Keratinocyte (primary cell): ENCODE data around the gene BHLHE40. TPM values are rescaled to one million over a fixed set of nuclear protein-coding genes. Genes with fewer than 3 reads are reported as not detected.

Experiments used
- DNase-seq: peaks from one replicate; pipeline ENCODE4 v3.0.0-alpha.2; 2011; ENCODE audit warnings: low read depth, missing footprints, low spot score
- FAIRE-seq: peaks from 2 replicates; lab custom pipeline; 2011; peaks lifted over from hg19 to GRCh38; lab: Jason Lieb, UNC
- H2AFZ ChIP-seq: 2 replicates; pipeline ENCODE4 v1.6.0; 2012; ENCODE audit warnings: low read length, control low read depth, inconsistent platforms; ENCODE audit not compliant: control insufficient read depth
- H3K27ac ChIP-seq: 2 replicates; pipeline ENCODE4 v1.5.1; 2011; ENCODE audit warnings: low read length; ENCODE audit not compliant: control insufficient read depth, insufficient read depth
- H3K27me3 ChIP-seq: 3 replicates; pipeline ENCODE4 v1.6.0; 2011; ENCODE audit warnings: low read length; ENCODE audit not compliant: control insufficient read depth, insufficient read depth; ENCODE audit errors: extremely low read depth
- H3K36me3 ChIP-seq, 2 experiments: 2 replicates in 1 of 2; 3 replicates in 1 of 2; pipeline ENCODE4 v1.5.1; 2011; ENCODE audit warnings: low read length in 2 of 2, mild to moderate bottlenecking in 1 of 2; ENCODE audit not compliant: control insufficient read depth in 2 of 2, insufficient read depth in 2 of 2; ENCODE audit errors: extremely low read depth in 1 of 2
- H3K4me1 ChIP-seq: 3 replicates; pipeline ENCODE4 v1.5.1; 2011; ENCODE audit warnings: low read length; ENCODE audit not compliant: control insufficient read depth, insufficient read depth; ENCODE audit errors: extremely low read depth
- H3K4me2 ChIP-seq: 3 replicates; pipeline ENCODE4 v1.6.0; 2011; ENCODE audit warnings: low read depth, low read length; ENCODE audit not compliant: control insufficient read depth, insufficient read depth; ENCODE audit errors: extremely low read depth
- H3K4me3 ChIP-seq, 3 experiments: fragments of 200-600 bp in 1 of 3; sonication (generic) in 1 of 3; 2 replicates in 2 of 3; 3 replicates in 1 of 3; pipeline ENCODE4 v1.5.1; 2011 to 2016; ENCODE audit warnings: low read length in 3 of 3, mild to moderate bottlenecking in 3 of 3, control low read depth in 2 of 3, inconsistent platforms in 1 of 3, low read depth in 1 of 3, mixed read lengths in 1 of 3, mixed run types in 1 of 3, moderate library complexity in 1 of 3; ENCODE audit not compliant: control insufficient read depth in 2 of 3, insufficient read depth in 2 of 3; ENCODE audit errors: extremely low read depth in 1 of 3
- H3K79me2 ChIP-seq: 2 replicates; pipeline ENCODE4 v1.6.0; 2012; ENCODE audit warnings: low read length; ENCODE audit not compliant: control insufficient read depth, insufficient read depth
- H3K9ac ChIP-seq: 3 replicates; pipeline ENCODE4 v1.6.0; 2011; ENCODE audit warnings: low read length; ENCODE audit not compliant: control insufficient read depth, insufficient read depth; ENCODE audit errors: extremely low read depth
- H3K9me1 ChIP-seq: 3 replicates; pipeline ENCODE4 v1.6.0; 2011; ENCODE audit warnings: low read length; ENCODE audit not compliant: control insufficient read depth, insufficient read depth; ENCODE audit errors: extremely low read depth
- H3K9me3 ChIP-seq: 2 replicates; pipeline ENCODE4 v1.5.1; 2012; ENCODE audit warnings: low read depth, low read length; ENCODE audit not compliant: control insufficient read depth
- H4K20me1 ChIP-seq: 3 replicates; pipeline ENCODE4 v1.6.0; 2011; ENCODE audit warnings: low read length; ENCODE audit not compliant: control insufficient read depth, insufficient read depth; ENCODE audit errors: extremely low read depth
- CTCF ChIP-seq, 3 experiments: IDR thresholded peaks in 1 of 3; conservative IDR thresholded peaks in 1 of 3; optimal IDR thresholded peaks in 1 of 3; 2 replicates in 2 of 3; 3 replicates in 1 of 3; pipeline versions ENCODE3 to v1.5.1; 2011; ENCODE audit warnings: low read length in 3 of 3, mild to moderate bottlenecking in 3 of 3, moderate library complexity in 2 of 3, control low read depth in 1 of 3, inconsistent platforms in 1 of 3; ENCODE audit not compliant: insufficient read depth in 2 of 3; ENCODE audit errors: extremely low read depth in 1 of 3
- EZH2 ChIP-seq: IDR thresholded peaks from one replicate; pipeline ENCODE4 v1.6.1; 2012; ENCODE audit warnings: inconsistent platforms, mild to moderate bottlenecking, low read length, moderate library complexity
- dilution Hi-C: fragments of 300-500 bp; cut with MboI; formaldehyde crosslinking; loops from one replicate; pipeline ENCODE4 v1.7.0; 2020; ENCODE audit warnings: low sequenced_read_pairs; ENCODE audit not compliant: extremely low pct_ligation_motif_present
- polyA plus RNA-seq, 5 experiments: library from polyadenylated mRNA; depleted of rRNA in 3 of 5; stranded (reverse) in 3 of 5; stranded (forward) in 1 of 5; unstranded in 1 of 5; fragments of >200 nt; gene quantifications; 1 replicate in 1 of 5; 2 replicates in 3 of 5; 3 replicates in 1 of 5; pipeline versions ENCODE4 v1.2.1 to v1.2.3, GENCODE V29; 2011 to 2012; ENCODE audit warnings: missing spikeins in 2 of 5, low read depth in 1 of 5, low replicate concordance in 1 of 5

BHLHE40 gene
- polyA plus RNA-seq, 1 donor (not counting 4 experiments of a cell fraction or from before 2014, with no cell fraction given), result 95.7 TPM

- no peak for DNase-seq
- FAIRE-seq, result no peak
- no peak overlapping the region for H2AFZ ChIP-seq
Measured at GRCh38 chr3:5005367-5005766, 26.1 kb downstream of the BHLHE40 start.

GRCh38 chr3:5006755-5007202, 27.5 kb downstream of the BHLHE40 start:
- Histone ChIP-seq H3K9me1 (no peaks in the 10 kb centered on the region), H3K27me3 (no peaks in the 10 kb centered on the region), H3K36me3 (no peaks in the 10 kb centered on the region), H3K9me3 (no peaks in the 10 kb centered on the region), H2AFZ (no peak overlapping the region), H3K4me3 (no peak overlapping the region), H3K4me2 (no peak overlapping the region), H3K4me1 (peaks cover 35% of the 10 kb centered on the region), H3K9ac (no peak overlapping the region), H4K20me1 (no peaks in the 10 kb centered on the region), H3K79me2 (no peaks in the 10 kb centered on the region), H3K27ac (no peak overlapping the region)
- dilution Hi-C loops, result no loop called here
- FAIRE-seq, result no peak
- no peak for DNase-seq
- TF ChIP-seq EZH2, result no peak
- no peak for TF ChIP-seq CTCF (optimal IDR thresholded peaks at IDR 0.05 in 1 of 3, IDR thresholded peaks at IDR 0.05 in 1 of 3, conservative IDR thresholded peaks at IDR 0.05 in 1 of 3; ENCODE audit: extremely low read depth in 1 of 3, insufficient read depth in 2 of 3, low read length in 3 of 3)

More at GRCh38 chr3:5005367-5005766, 26.1 kb downstream of the BHLHE40 start:
- H4K20me1 ChIP-seq, result no peaks in the 10 kb centered on the region
- peak overlapping the region; percentile 66 for H3K9ac ChIP-seq
- H3K4me1 ChIP-seq, result peaks cover 25% of the 10 kb centered on the region
- H3K9me3 ChIP-seq, result no peaks in the 10 kb centered on the region
- no peak for TF ChIP-seq EZH2
- dilution Hi-C loops, result no loop called here
- H3K27ac ChIP-seq, result peak overlapping the region; percentile 77
- no peak overlapping the region for H3K4me2 ChIP-seq
- no peak overlapping the region for H3K4me3 ChIP-seq
- H3K9me1 ChIP-seq, result no peaks in the 10 kb centered on the region
- H3K27me3 ChIP-seq, result no peaks in the 10 kb centered on the region
- H3K36me3 ChIP-seq, result no peaks in the 10 kb centered on the region
- no peaks in the 10 kb centered on the region for H3K79me2 ChIP-seq

DNA sequence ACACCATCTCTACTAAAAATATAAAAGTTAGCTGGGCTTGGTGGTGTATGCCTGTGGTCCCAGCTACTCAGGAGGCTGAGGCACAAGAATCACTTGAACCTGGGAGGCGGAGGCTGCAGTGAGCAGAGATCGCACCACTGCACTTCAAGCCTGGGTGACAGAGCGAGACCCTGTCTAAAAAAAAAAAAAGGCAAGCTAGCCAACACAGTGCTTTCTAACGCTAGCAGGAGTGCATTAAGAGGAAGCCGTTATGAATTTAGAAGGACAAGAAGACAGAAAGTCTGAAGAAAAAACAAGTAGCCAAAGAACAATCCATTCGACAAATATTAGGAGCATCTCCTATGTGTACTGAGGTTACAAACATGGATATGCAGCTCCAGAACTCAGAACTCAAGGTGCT, 28.6 kb downstream of the BHLHE40 start:
- H3K4me1 ChIP-seq, result peaks cover 37% of the 10 kb centered on the region
- H3K4me2 ChIP-seq, result no peak overlapping the region
- no peak overlapping the region for H3K27ac ChIP-seq

More for the DNA sequence above, 28.6 kb downstream of the BHLHE40 start:
- no peaks in the 10 kb centered on the region for H3K79me2 ChIP-seq
- H3K27me3 ChIP-seq, result no peaks in the 10 kb centered on the region
- H4K20me1 ChIP-seq, result no peaks in the 10 kb centered on the region
- H3K9me1 ChIP-seq, result no peaks in the 10 kb centered on the region
- H3K36me3 ChIP-seq, result no peaks in the 10 kb centered on the region
- dilution Hi-C loops, result no loop called here
- H3K9me3 ChIP-seq, result no peaks in the 10 kb centered on the region
- no peak overlapping the region for H2AFZ ChIP-seq
- DNase-seq (no peak), FAIRE-seq (no peak)
- H3K4me3 ChIP-seq, result no peak overlapping the region
- TF ChIP-seq CTCF (optimal IDR thresholded peaks at IDR 0.05 in 1 of 3, IDR thresholded peaks at IDR 0.05 in 1 of 3, conservative IDR thresholded peaks at IDR 0.05 in 1 of 3; ENCODE audit: extremely low read depth in 1 of 3, insufficient read depth in 2 of 3, low read length in 3 of 3) (no peak), EZH2 (no peak)
- H3K9ac ChIP-seq, result no peak overlapping the region
